Mucosa of gallbladder (tissue), 1 donor: ENCODE results near the gene OR52E2. TPM values are rescaled to one million over a fixed set of nuclear protein-coding genes. Genes with fewer than 3 reads are reported as not detected.

Source experiments
- DNase-seq: peaks from one replicate; pipeline ENCODE4 v3.0.0-alpha.2; 2020; ENCODE audit warnings: low spot score
- total RNA-seq: library from RNA; stranded (reverse); gene quantifications from one replicate; pipeline ENCODE4 v1.2.1, GENCODE V29; 2021
- donor health status: DM: no; HTN: no; CAD: no.

The OR52E2 gene
- total RNA-seq, 1 donor from 2014 or later, result not detected

- DNase-seq, result no peak
These were observed 48.2 kb downstream of the OR52E2 start for GRCh38 chr11:5011254-5011653.

Other genes starting within 250 kb of the OR52E2 start
- not detected for gene OR51F2, start 238.3 kb downstream of the OR52E2 start, total RNA-seq
- gene OR51S1, start 210.4 kb downstream of the OR52E2 start, total RNA-seq, result not detected
- not detected for gene OR51T1, start 177.7 kb downstream of the OR52E2 start, total RNA-seq
- gene OR51A7, start 155.8 kb downstream of the OR52E2 start, total RNA-seq, result not detected
- not detected for gene OR51G2, start 140.3 kb downstream of the OR52E2 start, total RNA-seq
- not detected for gene OR51G1, start 135.3 kb downstream of the OR52E2 start, total RNA-seq
- gene OR51A4, start 112.0 kb downstream of the OR52E2 start, total RNA-seq, result not detected
- gene OR51A2, start 103.9 kb downstream of the OR52E2 start, total RNA-seq, result not detected
- gene OR51L1, start 64.8 kb downstream of the OR52E2 start, total RNA-seq, result not detected
- not detected for gene OR52J3, start 13.1 kb downstream of the OR52E2 start, total RNA-seq
- gene OR52E1, start 9.9 kb upstream of the OR52E2 start, total RNA-seq, result not detected
- gene OR52A5, start 78.7 kb upstream of the OR52E2 start, total RNA-seq, result not detected
- gene OR52A1, start 95.1 kb upstream of the OR52E2 start, total RNA-seq, result not detected
- not detected for gene OR51V1, start 141.1 kb upstream of the OR52E2 start, total RNA-seq
- gene HBB, start 167.4 kb upstream of the OR52E2 start, total RNA-seq, result 65.9 TPM
- 0.72 TPM for gene HBD, start 174.9 kb upstream of the OR52E2 start, total RNA-seq
- 3.3 TPM for gene HBG1, start 190.2 kb upstream of the OR52E2 start, total RNA-seq
- 13.2 TPM for gene HBG2, start 195.2 kb upstream of the OR52E2 start, total RNA-seq
- 4.0 TPM for gene HBE1, start 210.3 kb upstream of the OR52E2 start, total RNA-seq
- gene OR51B4, start 242.3 kb upstream of the OR52E2 start, total RNA-seq, result 0.23 TPM